Right lobe of liver (tissue), 6 donors: ENCODE measurements around the gene RGL1. TPM values are rescaled to one million over a fixed set of nuclear protein-coding genes. Genes with fewer than 3 reads are reported as not detected.

ENCODE experiments used
- ATAC-seq, 4 donors: fragments of 200-7000 bp; cut with Tn5 transposase; one replicate each; pipeline ENCODE4 v1.9.1; 2020; ENCODE audit warnings: mild to moderate bottlenecking in 4 of 4, moderate library complexity in 4 of 4
- DNase-seq, 3 donors: peaks; one replicate each; pipeline ENCODE4 v3.0.0-alpha.2; 2020
- H3K27ac ChIP-seq, 3 donors: fragments of 200-600 bp; one replicate each; pipeline ENCODE4 v1.8.0; 2022
- H3K27me3 ChIP-seq, 2 donors: fragments of 200-600 bp; one replicate each; pipeline ENCODE4 v1.8.0; 2022
- H3K36me3 ChIP-seq, 4 donors: fragments of 200-600 bp; sonication (generic) in 1 of 4; one replicate each; pipeline versions ENCODE4 v1.5.1 to v1.8.0; 2017 to 2022; ENCODE audit warnings: control low read depth in 1 of 4
- H3K4me1 ChIP-seq, 4 donors: fragments of 200-600 bp; sonication (generic) in 1 of 4; one replicate each; pipeline versions ENCODE4 v1.5.1 to v1.8.0; 2017 to 2022; ENCODE audit warnings: control low read depth in 1 of 4
- H3K4me3 ChIP-seq, 3 donors: fragments of 200-600 bp; one replicate each; pipeline ENCODE4 v1.8.0; 2022
- H3K9me3 ChIP-seq, 4 donors: fragments of 200-600 bp; sonication (generic) in 1 of 4; one replicate each; pipeline versions ENCODE4 v1.5.1 to v1.8.0; 2017 to 2022; ENCODE audit warnings: control low read depth in 1 of 4
- POLR2A ChIP-seq: fragments of 450-650 bp; IDR thresholded peaks from one replicate; pipeline ENCODE4 v1.6.1; 2017; ENCODE audit warnings: antibody characterized with exemption, mild to moderate bottlenecking
- WGBS: methylation state at CpG from one replicate; pipeline ENCODE4 v1.1.6; 2018; ENCODE audit warnings: low coverage, low lambda C conversion rate; ENCODE audit not compliant: insufficient coverage; ENCODE audit errors: missing lambda C conversion rate; 5-methylcytosine and 5-hydroxymethylcytosine counted together
- intact Hi-C, 2 donors: fragments of 100-400 bp; cut with DNase I; formaldehyde crosslinking; loops; one replicate each; pipeline versions ENCODE4 v1.11.2 to v1.14.1; 2022
- total RNA-seq, 6 experiments: library from RNA; depleted of rRNA in 2 of 6; stranded (reverse); fragments of >200 nt in 2 of 6; fragmentation: NEBNext Ultra II Directional in 3 of 6; extraction: Animal tissue kit (Norgen Biotek cat#: 25700) in 3 of 6; gene quantifications; one replicate each; pipeline versions ENCODE4 v1.1.0 to v1.2.4, GENCODE V29; 2016 to 2023
- TF ChIP-seq, protein P1 (sequence below), 4 donors: fragments of 200-600 bp in 3 of 4; fragments of 450-650 bp in 1 of 4; IDR thresholded peaks; one replicate each; pipeline versions ENCODE4 v1.5.1 to v1.8.0; 2016 to 2022; ENCODE audit warnings: antibody characterized with exemption in 4 of 4, mild to moderate bottlenecking in 2 of 4
- donor health status: DM: no; HTN: yes; CAD: no.
- donor health status: DM: no; HTN: no; CAD: no.
- donor health status: DM: no; HTN: no; CAD: no.
- donor health status: DM: no; HTN: yes; CAD: no.
- donor health status: DM: no; HTN: yes; CAD: no.

The RGL1 gene
- total RNA-seq, 6 experiments from 2014 or later = 5.5 to 13.1 (median 6.9) TPM

- no peaks in the 10 kb centered on the region for H3K4me1 ChIP-seq
- no peaks in the 10 kb centered on the region for H3K27me3 ChIP-seq
- no peaks in the 10 kb centered on the region for H3K9me3 ChIP-seq
- no peak overlapping the region for H3K4me3 ChIP-seq
- intact Hi-C loops = no loop called here
- DNase-seq = no peak
- WGBS = 64% methylated on average over 2 of the region's 2 CpGs
- no peak overlapping the region for H3K27ac ChIP-seq
- no peaks in the 10 kb centered on the region for H3K36me3 ChIP-seq
- ATAC-seq = no peak
- no peak for TF ChIP-seq POLR2A
- TF ChIP-seq, protein P1, sequence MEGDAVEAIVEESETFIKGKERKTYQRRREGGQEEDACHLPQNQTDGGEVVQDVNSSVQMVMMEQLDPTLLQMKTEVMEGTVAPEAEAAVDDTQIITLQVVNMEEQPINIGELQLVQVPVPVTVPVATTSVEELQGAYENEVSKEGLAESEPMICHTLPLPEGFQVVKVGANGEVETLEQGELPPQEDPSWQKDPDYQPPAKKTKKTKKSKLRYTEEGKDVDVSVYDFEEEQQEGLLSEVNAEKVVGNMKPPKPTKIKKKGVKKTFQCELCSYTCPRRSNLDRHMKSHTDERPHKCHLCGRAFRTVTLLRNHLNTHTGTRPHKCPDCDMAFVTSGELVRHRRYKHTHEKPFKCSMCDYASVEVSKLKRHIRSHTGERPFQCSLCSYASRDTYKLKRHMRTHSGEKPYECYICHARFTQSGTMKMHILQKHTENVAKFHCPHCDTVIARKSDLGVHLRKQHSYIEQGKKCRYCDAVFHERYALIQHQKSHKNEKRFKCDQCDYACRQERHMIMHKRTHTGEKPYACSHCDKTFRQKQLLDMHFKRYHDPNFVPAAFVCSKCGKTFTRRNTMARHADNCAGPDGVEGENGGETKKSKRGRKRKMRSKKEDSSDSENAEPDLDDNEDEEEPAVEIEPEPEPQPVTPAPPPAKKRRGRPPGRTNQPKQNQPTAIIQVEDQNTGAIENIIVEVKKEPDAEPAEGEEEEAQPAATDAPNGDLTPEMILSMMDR (IDR thresholded peaks at IDR 0.05) = no peak
Measured at GRCh38 chr1:183792300-183792699, 12.6 kb upstream of the RGL1 start.

DNA sequence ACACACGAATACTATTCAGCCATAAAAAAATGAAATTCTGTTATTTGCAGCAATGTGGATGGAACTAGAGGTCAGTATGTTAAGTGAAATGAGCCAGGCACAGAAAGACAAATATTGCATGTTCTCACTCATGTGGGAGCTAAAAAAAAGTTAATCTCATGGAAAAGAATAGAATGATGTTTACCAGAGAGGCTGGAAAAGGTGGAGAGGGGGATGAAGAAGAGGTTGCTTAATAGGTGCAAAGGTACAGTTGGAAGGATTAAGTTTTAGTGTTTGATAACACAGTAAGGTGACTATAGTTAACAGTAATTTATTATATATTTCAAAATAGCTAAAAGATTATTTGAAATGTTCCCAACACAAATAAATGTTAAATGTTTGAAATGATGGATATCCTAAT, 10.8 kb upstream of the RGL1 start:
- Histone ChIP-seq H3K4me1 (no peaks in the 10 kb centered on the region), H3K4me3 (no peak overlapping the region), H3K27me3 (no peaks in the 10 kb centered on the region), H3K9me3 (no peaks in the 10 kb centered on the region), H3K27ac (no peak overlapping the region), H3K36me3 (no peaks in the 10 kb centered on the region)
- DNase-seq = no peak
- 56% methylated on average over 1 of the region's 1 CpG for WGBS
- TF ChIP-seq POLR2A = no peak
- TF ChIP-seq, protein P1 (IDR thresholded peaks at IDR 0.05) = no peak
- peak in 3 of 4 donors; percentile 44 to 73 (median 53) for ATAC-seq
- intact Hi-C loops = no loop called here

DNA sequence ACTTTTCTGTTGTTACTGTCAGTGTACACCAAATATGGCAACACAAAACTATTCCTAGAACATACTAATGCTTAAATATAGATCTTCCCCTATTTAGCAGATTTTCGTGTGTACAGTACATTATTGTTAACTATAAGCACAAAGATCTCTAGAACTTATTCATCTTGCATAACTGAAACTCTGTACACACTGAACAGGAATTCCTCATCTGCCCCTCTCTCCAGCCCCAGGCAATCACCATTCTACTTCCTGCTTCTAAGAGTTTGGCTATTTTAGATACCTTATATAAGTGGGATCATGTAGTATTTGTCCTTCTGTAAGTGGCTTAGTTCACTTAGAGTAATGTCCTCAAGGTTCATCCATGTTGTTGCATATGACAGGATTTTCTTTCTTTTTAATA, 4.5 kb upstream of the RGL1 start:
- DNase-seq (no peak), ATAC-seq (no peak)
- TF ChIP-seq POLR2A = no peak
- TF ChIP-seq, protein P1 (IDR thresholded peaks at IDR 0.05) = no peak
- Histone ChIP-seq H3K9me3 (no peaks in the 10 kb centered on the region), H3K36me3 (no peaks in the 10 kb centered on the region), H3K4me3 (no peak overlapping the region), H3K4me1 (no peaks in the 10 kb centered on the region), H3K27ac (no peak overlapping the region), H3K27me3 (no peaks in the 10 kb centered on the region)
- intact Hi-C loops = no loop called here
- 71% methylated on average over 1 of the region's 1 CpG for WGBS

DNA sequence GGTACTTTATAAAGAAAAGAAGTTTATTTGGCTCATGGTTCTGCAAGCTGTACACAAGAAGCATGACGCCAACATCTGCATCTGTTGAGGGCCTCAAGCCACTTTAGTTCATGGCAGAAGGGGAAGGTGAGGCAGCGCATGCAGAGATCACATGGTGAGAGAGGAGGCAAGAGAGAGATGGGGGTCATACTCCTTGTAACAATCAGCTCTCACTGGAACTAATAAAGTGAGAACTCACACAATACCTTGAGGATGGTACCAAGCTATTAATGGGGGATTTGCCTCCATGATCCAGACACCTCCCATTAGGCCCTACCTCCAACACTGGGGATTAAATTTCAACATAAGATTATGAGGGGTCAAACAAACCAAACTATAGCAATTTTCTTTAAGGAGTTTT, 3.3 kb upstream of the RGL1 start:
- no peaks in the 10 kb centered on the region for H3K9me3 ChIP-seq
- 91% methylated on average over 2 of the region's 2 CpGs for WGBS
- no peaks in the 10 kb centered on the region for H3K36me3 ChIP-seq
- no peak overlapping the region for H3K27ac ChIP-seq
- ATAC-seq = no peak
- intact Hi-C loops = no loop called here
- no peaks in the 10 kb centered on the region for H3K4me1 ChIP-seq
- DNase-seq = no peak
- no peak for TF ChIP-seq POLR2A
- TF ChIP-seq, protein P1 (IDR thresholded peaks at IDR 0.05) = no peak
- H3K27me3 ChIP-seq = no peaks in the 10 kb centered on the region
- no peak overlapping the region for H3K4me3 ChIP-seq

- H3K27ac ChIP-seq = peak overlapping the region; percentile 43 to 79 (median 57)
Measured at GRCh38 chr1:183804387-183804786, 533 bp upstream of the RGL1 start.

More at GRCh38 chr1:183804387-183804786, 533 bp upstream of the RGL1 start:
- H3K4me3 ChIP-seq = peak overlapping the region in 2 of 3 donors; percentile 52 to 58
- DNase-seq (no peak), ATAC-seq (peak; percentile 7 to 29 (median 9))
- no peaks in the 10 kb centered on the region for H3K9me3 ChIP-seq
- intact Hi-C loops = no loop called here
- WGBS = 13% methylated on average over 3 of the region's 5 CpGs
- TF ChIP-seq POLR2A = no peak
- TF ChIP-seq, protein P1 (IDR thresholded peaks at IDR 0.05) = no peak
- H3K4me1 ChIP-seq = no peaks in the 10 kb centered on the region
- no peaks in the 10 kb centered on the region for H3K27me3 ChIP-seq
- no peaks in the 10 kb centered on the region for H3K36me3 ChIP-seq
